ENCODE measurements around the gene SP9.

Gene SP9

DNA sequence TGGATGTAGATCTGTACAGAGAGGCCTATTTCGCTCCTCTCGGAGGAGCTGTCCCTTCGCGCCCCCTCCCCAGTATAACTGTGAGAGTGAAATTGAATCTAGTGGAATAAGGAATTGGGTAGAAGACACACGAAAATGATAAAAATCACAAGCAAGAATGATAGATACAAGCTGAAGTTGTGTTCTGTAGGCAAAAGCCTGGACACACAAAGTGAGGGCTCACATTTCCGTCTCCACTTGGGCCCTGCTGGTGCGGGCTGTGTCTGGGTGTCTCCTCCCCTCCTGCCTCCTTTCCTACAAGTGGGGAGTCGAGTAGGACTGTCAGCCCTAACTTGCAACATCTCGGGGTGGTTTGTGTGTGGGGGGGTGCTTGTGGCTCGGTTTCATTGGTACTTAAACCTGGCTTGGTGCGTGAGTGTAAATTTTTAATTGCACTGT lies 457 bp upstream of the SP9 start:
- TF ChIP-seq, protein P1, sequence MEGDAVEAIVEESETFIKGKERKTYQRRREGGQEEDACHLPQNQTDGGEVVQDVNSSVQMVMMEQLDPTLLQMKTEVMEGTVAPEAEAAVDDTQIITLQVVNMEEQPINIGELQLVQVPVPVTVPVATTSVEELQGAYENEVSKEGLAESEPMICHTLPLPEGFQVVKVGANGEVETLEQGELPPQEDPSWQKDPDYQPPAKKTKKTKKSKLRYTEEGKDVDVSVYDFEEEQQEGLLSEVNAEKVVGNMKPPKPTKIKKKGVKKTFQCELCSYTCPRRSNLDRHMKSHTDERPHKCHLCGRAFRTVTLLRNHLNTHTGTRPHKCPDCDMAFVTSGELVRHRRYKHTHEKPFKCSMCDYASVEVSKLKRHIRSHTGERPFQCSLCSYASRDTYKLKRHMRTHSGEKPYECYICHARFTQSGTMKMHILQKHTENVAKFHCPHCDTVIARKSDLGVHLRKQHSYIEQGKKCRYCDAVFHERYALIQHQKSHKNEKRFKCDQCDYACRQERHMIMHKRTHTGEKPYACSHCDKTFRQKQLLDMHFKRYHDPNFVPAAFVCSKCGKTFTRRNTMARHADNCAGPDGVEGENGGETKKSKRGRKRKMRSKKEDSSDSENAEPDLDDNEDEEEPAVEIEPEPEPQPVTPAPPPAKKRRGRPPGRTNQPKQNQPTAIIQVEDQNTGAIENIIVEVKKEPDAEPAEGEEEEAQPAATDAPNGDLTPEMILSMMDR (conservative IDR thresholded peaks at IDR 0.05; ENCODE audit: low read depth, low read length) = no peak
- no peak overlapping the region for H3K4me3 ChIP-seq (ENCODE audit: low read depth, low read length)
- no peak for DNase-seq (ENCODE audit: low read depth)

DNA sequence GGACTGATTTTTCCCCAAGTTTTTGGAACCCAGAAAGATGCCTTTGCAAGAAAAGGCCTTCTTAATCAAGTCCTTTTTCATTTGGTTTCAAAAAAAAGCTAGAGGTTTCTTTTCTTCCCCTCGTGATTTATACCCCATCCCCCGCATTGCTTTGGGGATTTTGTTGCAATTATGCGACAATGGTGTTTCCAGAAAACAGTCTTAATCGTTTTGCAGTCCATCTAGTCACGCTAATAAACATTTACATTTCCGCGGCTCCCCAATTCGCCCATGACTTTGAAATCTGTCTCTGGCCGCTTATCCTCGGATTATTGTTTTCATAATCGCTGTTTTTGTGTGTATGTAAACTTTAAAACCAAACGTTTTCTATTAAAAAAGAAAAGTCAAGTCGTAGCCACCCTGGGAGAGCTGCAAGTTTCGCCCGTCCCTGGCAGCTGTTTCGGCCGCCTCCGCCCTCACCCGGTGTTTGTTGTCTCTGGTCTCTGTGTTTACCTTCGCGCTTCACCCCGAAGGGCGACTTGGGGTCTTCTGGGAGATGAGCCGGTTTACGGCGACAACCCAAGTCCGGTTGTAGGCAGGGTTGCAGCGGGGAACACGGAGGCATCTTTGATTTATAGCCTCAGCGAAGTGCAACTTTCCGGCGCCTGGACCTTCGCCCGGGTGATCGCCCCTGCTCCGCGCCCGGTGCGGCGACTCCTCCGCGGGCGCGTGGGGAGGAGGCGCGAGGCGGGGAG lies 667 bp downstream of the SP9 start:
- DNase-seq (ENCODE audit: low read depth) = no peak

DNA sequence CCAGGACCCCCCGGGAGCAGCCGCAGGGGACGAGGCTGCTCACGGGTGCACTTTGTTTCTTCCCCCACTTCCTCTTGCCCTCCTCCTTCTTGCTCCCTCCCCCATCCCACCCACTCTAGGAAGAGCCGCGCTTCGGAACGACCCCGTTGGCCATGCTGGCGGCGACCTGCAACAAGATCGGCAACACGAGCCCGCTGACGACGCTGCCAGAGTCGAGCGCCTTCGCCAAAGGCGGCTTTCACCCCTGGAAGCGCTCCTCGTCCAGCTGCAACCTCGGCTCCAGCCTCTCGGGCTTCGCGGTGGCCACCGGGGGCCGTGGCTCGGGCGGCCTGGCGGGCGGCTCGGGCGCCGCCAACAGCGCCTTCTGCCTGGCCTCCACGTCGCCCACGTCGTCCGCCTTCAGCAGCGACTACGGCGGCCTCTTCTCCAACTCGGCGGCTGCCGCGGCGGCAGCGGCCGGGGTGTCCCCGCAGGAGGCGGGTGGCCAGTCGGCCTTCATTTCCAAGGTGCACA lies 1.3 kb downstream of the SP9 start:
- TF ChIP-seq, protein P1 (conservative IDR thresholded peaks at IDR 0.05; ENCODE audit: low read depth, low read length) = no peak
- no peak overlapping the region for H3K4me3 ChIP-seq (ENCODE audit: low read depth, low read length)
- no peak for DNase-seq (ENCODE audit: low read depth)

More for the DNA sequence above, 667 bp downstream of the SP9 start:
- H3K4me3 ChIP-seq (ENCODE audit: low read depth, low read length) = no peak overlapping the region
- TF ChIP-seq, protein P1 (conservative IDR thresholded peaks at IDR 0.05; ENCODE audit: low read depth, low read length) = no peak

- H3K4me3 ChIP-seq (ENCODE audit: low read depth, low read length) = no peak overlapping the region
- TF ChIP-seq, protein P1 (conservative IDR thresholded peaks at IDR 0.05; ENCODE audit: low read depth, low read length) = no peak
- no peak for DNase-seq (ENCODE audit: low read depth)
Observed at GRCh38 chr2:174336501-174337336, 2.0 kb downstream of the SP9 start.

GRCh38 chr2:174337337-174338146 lies 2.8 kb downstream of the SP9 start:
- H3K4me3 ChIP-seq (ENCODE audit: low read depth, low read length) = no peak overlapping the region
- DNase-seq (ENCODE audit: low read depth) = no peak
- TF ChIP-seq, protein P1 (conservative IDR thresholded peaks at IDR 0.05; ENCODE audit: low read depth, low read length) = no peak

- no peak overlapping the region for H3K4me3 ChIP-seq (ENCODE audit: low read depth, low read length)
- TF ChIP-seq, protein P1 (conservative IDR thresholded peaks at IDR 0.05; ENCODE audit: low read depth, low read length) = no peak
- no peak for DNase-seq (ENCODE audit: low read depth)
Observed at GRCh38 chr2:174338147-174338605, 3.4 kb downstream of the SP9 start.

All from choroid plexus epithelial cell (primary cell).